HG03460 (cell line): ENCODE measurements around the gene CDKN1B.
"Not testable (repeated sequence)": the region's sequence is repeated elsewhere in the genome, so short reads cannot be mapped to it uniquely, and the experiment has no call there.

ENCODE experiments used
- ATAC-seq: cut with Tn5 transposase; IDR thresholded peaks from one replicate; pipeline ENCODE4 v1.9.1; 2021; ENCODE audit not compliant: unreplicated experiment

Gene CDKN1B

DNA sequence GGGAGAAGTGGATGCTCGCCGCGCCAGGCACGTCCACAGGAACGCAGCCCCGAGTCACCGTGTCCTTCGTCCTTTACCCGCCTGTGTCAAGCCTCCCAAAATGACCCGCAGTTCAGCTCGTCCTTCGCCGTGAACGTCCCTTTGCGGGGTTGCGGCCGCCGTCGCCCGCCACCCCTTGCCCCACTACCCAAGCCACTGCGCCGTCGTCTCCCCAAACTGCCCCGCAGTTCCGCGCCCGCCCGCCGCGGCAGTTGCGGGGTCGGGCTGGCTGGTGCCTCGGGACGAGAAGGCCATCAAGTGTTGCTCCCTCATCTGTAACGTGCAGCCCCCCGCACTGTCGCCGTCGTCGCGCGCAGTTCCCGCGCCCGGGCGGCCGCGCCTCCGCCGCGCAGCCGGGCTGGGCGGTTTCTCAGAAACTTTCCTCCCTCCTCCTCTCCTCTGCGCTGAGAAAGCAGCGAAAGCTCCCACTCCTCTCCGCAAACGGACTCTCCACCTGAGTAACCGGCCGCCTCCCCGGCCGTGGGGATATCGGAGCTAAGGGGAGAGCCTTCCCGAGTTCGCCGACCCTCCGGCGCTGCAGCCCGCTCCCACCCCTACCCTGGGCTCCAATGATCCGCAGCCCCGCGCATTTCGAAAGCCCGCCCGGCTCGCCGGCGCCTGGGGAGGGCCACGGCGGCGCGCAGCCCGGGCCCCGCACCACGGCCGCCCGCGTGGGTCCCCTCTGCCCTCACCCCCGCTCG, 6.7 kb downstream of the CDKN1B start:
- ATAC-seq: no peak

- no peak for ATAC-seq
Measured at GRCh38 chr12:12724421-12725085, 7.4 kb downstream of the CDKN1B start.

GRCh38 chr12:12725086-12725955, 8.2 kb downstream of the CDKN1B start:
- ATAC-seq: peak; percentile 55

- no peak for ATAC-seq
Measured at GRCh38 chr12:12725956-12726554, 8.9 kb downstream of the CDKN1B start.

- no peak for ATAC-seq
Measured at GRCh38 chr12:12726555-12727093, 9.5 kb downstream of the CDKN1B start.

- no peak for ATAC-seq
Measured at GRCh38 chr12:12731178-12731577, 14.0 kb downstream of the CDKN1B start.

- ATAC-seq: no peak
Measured at GRCh38 chr12:12731785-12732184, 14.6 kb downstream of the CDKN1B start.

GRCh38 chr12:12733118-12733517, 15.9 kb downstream of the CDKN1B start:
- no peak for ATAC-seq

DNA sequence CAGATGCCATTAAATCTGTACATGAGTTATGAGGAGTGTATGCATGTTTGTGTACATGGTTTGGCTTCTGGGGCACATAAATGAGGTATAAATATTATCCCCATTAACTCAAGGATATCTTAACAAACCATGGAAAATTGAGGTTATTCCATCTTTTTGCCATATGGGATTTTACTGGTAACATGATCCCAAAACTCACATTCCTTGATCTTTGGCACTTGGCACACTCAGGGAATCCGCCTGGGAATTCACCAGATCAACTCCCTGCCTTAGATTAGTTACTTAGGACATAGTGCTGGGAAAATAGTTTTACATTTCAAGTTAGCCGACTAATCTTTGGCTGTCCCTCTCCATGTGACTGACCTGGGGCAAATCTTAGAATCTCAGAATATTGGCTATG, 16.9 kb downstream of the CDKN1B start:
- no peak for ATAC-seq

GRCh38 chr12:12734561-12735071, 17.4 kb downstream of the CDKN1B start:
- no peak for ATAC-seq

- no peak for ATAC-seq
Measured at GRCh38 chr12:12735301-12735700, 18.1 kb downstream of the CDKN1B start.

- peak; percentile 84 for ATAC-seq
Measured at GRCh38 chr12:12736759-12737676, 19.9 kb downstream of the CDKN1B start.

GRCh38 chr12:12738152-12738551, 21.0 kb downstream of the CDKN1B start:
- ATAC-seq: not testable (repeated sequence)

- no peak for ATAC-seq
Measured at GRCh38 chr12:12741660-12742059, 24.5 kb downstream of the CDKN1B start.

DNA sequence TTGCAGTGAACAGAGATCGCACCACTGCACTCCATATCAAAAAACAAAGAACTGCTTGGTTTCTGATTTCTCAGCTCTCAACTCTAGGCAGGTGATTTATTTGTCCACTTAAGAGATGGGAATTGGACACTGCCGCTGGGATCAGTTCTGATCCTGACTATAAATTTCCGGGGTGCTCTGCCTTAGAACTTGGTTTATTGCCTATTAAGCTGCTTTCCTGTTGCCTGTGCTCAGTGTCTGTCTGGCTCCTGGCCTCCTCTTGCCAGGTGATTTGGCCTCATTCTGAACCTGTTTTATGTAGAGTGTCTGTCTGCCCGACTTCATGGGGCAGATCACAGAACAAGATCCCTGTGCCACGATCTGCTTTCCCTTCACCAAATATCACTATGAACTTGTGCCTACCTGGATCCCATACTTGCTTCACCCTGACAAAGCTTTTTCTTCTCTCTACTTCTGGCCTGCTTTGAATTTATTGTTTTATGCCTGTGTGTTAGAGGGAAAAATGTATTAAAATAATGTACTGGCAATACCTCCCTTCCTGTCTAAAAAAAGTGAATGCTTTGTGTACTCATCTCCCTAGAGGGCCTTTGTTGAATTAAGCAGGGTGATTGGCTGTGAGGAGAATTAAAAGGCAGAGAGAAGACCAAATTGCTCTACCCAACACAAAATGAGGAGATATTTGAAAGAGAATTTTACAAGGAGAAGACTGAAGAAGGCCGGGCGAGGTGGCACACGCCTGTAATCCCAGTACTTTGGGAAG, 27.6 kb downstream of the CDKN1B start:
- ATAC-seq: no peak

DNA sequence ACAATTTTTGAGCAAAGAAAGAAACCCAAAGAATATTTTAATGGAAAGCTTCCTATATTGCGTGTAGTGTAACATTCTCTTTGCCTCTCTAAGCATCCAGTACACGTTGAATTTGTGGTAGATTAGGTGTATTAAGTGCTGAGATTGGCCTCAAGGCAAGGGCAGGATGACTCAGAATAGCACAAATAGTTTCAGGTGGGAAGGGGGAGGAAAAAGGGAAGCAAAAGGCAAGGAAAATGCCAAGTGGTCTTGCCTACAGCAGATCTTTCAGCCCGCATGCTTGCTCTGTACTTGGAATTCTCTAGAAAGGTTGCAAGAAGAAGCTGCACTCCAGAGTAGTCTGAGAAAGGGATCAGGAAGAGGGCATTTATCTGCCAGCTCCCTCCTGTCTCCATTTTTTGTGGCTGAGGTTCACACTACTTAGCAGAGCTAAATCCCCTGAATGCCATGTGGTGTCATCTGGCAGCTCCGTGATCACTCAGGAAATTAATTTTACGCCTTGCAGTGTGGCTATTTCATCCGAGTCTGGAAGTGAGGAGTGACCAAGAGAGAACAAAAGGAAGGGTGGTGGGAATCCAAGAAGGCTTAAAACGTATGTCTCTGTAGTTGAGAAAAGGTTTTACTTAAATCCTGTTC, 28.5 kb downstream of the CDKN1B start:
- no peak for ATAC-seq

DNA sequence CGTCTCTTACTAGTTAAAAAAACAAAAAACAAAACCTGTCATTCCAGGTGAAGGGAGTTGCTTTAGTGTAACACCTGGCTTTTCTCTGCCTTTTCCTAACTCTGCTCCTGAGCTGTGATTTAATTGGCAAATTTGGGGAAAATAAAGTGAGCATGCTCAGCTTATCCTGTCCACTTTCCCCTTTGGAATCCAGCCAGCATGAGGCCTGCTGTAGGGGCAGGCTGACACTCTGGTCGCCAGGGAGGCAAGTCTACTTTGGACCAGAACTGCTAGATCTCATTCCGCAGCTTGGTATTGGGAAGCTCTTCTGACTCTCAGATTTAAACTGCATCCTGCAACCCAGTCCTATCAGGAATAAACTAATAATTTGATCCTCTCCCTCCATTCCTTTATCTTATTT, 30.1 kb downstream of the CDKN1B start:
- ATAC-seq: no peak

GRCh38 chr12:12748044-12748443, 30.9 kb downstream of the CDKN1B start:
- no peak for ATAC-seq

DNA sequence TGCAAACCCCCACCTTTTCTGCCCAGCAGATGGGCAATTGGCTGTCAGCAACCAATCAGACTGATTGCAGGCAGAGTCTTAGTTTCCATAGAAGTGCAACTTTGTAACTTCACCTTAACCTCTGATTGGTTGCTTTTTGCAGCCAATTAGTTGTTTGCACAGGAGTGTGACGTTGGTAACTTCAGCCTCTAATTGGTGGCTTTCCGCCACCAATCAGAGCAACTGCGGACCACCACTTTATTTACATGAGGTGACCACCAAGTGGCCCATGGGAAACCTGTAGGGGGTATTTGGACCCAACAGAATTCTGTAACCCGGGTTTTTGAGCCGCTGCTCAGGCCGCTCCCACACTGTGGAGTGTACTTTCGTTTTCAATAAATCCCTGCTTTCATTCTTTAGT, 32.3 kb downstream of the CDKN1B start:
- ATAC-seq: no peak
